HG03045 (cell line): ENCODE measurements around the gene TDRD12.
"Not testable (repeated sequence)": the region's sequence is repeated elsewhere in the genome, so short reads cannot be mapped to it uniquely, and the experiment has no call there.

ENCODE experiments used
- ATAC-seq: cut with Tn5 transposase; IDR thresholded peaks from one replicate; pipeline ENCODE4 v1.9.1; 2021; ENCODE audit warnings: mild to moderate bottlenecking, moderate library complexity; ENCODE audit not compliant: unreplicated experiment

The TDRD12 gene

DNA sequence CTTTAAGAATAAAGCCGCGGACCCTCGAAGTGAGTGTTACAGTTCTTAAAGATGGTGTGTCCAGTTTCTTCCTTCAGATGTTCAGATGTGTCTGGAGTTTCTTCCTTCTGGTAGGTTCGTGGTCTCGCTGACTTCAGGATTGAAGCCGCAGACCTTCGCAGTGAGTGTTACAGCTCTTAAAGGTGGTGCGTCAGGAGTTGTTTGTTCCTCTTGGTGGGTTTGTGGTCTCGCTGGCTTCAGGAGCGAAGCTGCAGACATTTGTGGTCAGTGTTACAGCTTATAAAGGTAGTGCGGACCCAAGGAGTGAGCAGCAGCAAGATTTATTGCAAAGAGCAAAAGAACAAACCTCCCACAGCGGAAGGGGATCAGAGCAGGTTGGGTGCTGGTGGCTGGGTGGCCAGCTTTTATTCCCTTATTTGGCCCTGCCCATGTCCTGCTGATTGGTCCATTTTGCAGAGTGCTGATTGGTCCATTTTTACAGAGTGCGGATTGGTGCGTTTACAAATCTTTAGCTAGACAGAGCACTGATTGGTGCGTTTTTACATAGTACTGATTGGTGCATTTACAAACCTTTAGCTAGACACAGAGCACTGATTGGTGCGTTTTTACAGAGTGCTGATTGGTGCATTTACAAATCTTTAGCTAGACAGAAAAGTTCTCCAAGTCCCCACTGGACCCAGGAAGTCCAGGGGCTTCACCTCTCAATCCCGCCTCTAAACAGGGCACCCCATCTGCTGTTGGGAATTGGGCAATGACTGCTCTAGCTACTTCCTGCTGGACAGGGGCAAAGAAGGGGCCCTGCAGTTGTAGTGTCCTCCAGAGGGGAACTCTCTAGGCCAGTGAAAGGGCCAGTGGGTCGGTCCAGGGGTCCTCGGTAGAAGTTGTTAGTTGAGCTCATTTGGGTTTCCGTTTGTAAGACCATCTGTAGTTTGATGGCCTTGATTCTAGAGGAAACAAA is 26.1 kb upstream of the TDRD12 start:
- not testable (repeated sequence) for ATAC-seq

DNA sequence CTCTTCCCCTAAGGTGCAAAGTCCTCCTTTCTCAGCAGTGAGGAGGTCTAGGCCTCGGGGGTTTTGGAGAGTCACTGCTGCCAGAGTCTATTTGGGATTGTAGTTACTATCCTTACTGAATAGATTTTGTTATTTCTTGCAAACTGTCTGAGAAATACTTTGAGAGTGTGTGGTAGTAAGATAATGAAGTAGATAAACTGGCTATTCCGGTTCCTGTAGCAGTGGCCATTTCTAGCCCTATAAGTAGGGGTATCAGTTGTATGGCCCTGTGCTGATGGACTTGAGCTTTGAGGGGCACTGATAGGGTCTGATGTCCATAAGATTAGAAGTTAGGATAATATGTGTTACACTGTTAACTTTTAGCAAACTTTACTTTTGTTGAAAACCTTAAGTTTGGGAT is 25.3 kb upstream of the TDRD12 start:
- not testable (repeated sequence) for ATAC-seq

DNA sequence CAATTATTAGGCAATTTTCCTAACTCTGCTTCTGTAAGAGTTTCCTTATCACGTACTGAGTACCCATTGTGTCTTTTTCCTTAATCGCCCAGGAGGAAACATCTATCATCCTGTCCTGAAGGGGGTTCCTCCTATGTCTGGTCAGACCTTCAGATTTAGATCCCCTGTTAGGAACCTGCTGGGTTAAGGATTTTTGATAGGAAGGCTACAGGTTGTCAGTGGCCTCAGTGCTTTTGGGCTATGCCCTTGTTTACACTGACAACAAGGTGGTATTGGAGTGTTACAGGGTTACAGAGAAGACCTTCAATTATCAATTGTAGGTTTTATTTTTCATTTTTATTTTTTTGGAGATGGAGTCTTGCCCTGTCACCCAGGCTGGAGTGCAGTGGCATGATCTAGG is 24.7 kb upstream of the TDRD12 start:
- ATAC-seq, result not testable (repeated sequence)

DNA sequence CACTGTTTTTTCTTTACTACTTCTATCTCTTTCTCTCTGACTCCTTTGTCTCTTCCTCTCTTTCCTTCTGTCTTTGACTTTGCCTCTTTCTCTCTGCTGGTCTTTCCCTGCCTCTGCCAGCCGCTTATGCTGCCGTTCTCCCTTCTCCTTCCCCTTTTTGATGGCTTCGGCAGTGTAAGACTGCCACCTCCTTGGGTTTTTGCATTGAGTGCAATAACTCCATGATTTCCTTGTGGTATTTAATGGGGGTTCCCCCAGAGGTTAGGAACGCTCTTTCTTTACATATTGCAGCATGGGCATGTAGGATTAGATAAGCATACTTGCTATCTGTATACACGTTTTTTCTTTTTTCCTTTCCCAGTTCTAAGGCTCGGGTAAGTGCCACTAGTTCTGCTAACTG is 24.1 kb upstream of the TDRD12 start:
- ATAC-seq, result not testable (repeated sequence)

DNA sequence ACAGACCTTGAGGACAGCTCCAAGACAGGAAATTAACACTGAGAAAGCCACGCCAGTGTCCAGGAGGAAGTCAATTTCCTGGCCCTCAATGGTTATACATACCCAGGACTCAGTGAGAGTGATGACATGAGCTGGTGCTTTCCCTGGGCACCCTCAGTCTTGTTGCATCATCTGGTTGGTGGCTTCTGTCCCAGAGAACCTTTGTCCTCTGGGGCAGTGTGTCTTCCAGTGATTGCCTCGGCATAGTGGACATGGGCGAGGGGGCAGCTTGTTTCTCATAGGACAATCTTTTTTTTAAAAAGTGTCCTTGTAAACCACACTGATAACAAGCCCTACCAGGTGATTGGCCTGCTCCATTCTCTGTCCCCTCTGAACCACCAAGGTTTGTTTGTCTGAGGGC is 22.8 kb upstream of the TDRD12 start:
- ATAC-seq, result not testable (repeated sequence)

DNA sequence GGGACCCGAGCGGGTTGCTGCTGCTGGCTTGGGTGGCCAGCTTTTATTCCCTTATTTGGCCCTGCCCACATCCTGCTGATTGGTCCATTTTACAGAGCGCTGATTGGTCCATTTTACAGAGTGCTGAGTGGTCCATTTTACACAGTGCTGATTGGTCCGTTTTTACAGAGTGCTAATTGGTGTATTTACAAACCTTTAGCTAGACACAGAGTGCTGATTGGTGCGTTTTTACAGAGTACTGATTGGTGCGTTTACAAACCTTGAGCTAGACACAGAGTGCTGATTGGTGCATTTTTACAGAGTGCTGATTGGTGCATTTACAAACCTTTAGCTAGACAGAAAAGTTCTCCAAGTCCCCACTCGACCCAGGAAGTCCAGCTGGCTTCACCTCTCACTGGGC is 19.4 kb upstream of the TDRD12 start:
- ATAC-seq, result not testable (repeated sequence)

DNA sequence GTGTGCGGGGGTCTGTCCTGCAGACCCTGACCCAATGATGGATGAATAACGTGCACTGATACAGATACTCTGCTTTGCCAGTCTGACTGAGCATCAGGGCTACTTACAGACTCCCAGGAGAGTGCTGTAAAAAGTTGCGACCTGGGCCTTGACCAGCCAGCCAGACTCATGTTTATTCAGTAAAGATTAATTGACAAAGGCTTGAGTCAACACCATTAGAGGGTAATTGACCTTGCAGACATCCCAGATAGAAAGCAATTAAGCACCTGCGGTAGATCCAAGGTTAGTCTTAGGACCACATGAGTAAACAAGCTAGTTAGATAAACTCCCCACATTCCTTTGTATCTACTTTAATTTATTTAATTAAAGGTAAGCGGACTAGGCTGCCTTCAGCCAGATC is 17.6 kb upstream of the TDRD12 start:
- no peak for ATAC-seq

DNA sequence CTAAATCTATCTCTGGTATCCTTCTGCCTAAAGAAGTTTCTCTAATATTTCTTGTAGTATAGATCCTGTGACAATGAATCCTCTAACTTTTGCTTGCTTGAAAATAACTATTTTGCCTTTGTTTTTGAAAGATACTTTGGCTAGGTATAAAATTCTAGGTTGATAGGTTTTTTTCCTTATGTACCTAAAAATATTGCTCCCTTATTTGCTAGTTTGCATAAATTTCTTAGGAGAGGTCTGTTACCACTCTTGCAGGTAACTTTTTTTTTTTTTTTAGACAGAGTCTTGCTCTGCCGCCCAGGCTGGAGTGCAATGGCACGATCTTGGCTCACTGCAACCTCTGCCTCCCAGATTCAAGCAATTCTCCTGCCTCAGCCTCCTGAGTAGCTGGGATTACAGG is 15.6 kb upstream of the TDRD12 start:
- not testable (repeated sequence) for ATAC-seq

DNA sequence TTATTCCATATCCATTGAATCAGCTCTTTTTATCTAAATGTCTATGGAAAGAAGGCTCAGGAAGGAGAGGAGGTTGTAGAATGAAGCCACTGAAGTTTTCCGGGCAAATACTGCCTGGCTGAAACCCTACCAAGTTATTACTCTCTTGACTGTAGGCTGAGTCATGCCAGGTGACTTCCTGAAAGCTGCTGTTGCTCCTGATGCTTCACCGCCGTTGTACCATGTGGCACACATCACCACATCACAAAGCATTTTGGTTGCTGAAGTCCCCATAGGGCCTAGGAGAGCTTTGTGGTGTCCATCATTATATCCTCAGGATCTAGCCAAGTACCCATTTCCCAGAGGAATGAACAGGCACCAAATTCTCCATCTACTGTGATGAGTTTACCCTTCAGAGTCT is 11.1 kb upstream of the TDRD12 start:
- ATAC-seq, result no peak

DNA sequence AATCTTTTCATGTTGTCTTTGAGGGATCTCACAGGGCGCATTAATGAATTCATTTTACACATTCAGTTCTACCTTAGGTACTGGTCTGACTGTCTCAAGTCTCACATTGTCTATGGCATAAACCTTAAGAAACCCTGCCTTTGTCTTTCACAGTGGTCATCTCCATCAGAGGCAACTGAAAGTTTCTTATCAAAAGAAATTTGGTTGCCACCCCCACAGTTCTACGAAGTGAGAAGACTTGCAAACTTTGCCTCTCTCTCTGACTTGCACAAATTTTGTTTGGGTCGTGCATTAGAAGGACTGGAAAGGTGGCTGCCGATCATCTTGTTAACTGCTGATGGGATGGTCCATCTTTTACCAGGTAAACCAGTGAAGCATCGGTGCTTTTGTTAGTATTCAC is 10.5 kb upstream of the TDRD12 start:
- no peak for ATAC-seq

DNA sequence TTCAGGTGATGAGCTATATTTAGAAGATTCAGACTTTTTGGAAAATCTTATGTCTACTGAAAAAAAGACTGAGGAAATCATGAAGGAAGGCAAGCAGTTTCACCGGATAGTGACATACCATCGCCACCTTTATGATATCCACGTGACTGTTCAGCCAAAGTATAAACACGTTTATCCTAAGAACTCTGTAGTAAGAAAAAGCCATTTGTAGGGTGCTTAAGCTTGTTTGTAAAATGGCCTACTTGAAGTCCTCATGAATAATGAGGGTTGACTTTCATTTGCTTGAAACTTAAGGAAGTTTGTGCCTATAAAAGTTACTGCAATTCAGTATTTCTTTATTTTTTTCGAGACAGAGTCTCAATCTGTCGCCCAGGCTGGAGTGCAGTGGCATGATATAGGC is 7.8 kb upstream of the TDRD12 start:
- no peak for ATAC-seq

DNA sequence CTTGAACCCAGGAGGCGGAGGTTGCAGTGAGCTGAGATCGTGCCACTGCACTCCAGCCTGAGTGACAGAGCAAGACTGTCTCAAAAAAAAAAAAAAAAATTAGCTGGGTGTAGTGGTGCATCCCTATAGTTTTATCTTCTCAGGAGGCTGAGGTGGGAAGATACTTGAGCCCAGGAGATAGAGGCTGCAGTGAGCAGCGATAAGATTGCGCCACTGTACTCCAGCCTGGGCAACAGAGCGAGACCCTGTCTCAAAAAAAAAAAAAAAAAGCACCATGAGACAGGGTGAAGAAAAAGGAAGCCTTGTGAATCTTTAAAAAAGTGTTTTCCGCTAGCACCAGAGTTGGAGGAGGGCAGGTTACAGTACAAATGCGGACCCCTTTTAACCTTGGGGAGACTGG is 3.4 kb upstream of the TDRD12 start:
- not testable (repeated sequence) for ATAC-seq

DNA sequence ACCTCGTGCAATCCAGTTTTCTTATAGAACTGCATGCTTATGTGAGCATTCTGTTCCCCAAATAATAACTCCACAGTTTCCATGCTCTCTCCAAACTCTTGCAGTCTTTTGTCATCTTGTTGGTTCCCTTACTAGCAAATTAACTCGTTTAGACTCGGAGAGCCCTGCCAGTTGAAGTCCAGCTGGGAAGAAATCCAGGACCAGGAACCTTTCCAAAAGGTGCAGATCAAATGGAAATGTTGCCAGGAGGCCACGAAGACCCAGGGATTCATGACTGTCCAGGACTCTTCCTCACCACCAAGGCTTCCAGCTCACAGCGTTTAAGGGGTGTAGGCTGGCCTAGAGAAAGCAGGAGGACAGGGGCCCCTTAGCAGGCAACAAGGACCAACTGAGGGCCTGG is 2.1 kb upstream of the TDRD12 start:
- ATAC-seq, result no peak

DNA sequence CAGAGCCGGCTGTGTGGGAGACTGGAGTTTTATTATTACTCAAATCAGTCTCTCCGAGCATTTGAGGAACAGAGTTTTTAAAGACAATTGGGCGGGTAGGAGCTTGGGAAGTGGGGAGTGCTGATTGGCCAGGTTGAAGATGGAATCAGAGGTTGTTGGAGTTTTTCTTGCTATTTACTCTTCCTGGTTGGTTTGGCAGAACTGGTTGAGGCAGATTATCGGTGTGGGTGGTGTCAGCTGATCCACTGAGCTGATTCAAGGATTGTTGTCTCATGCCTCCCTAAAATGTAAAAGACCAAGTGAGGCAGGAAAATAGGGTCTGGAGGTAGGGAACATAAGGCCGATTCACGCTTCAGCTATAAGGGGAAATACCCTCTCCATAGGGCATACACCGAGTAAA is 1.3 kb upstream of the TDRD12 start:
- ATAC-seq, result no peak

DNA sequence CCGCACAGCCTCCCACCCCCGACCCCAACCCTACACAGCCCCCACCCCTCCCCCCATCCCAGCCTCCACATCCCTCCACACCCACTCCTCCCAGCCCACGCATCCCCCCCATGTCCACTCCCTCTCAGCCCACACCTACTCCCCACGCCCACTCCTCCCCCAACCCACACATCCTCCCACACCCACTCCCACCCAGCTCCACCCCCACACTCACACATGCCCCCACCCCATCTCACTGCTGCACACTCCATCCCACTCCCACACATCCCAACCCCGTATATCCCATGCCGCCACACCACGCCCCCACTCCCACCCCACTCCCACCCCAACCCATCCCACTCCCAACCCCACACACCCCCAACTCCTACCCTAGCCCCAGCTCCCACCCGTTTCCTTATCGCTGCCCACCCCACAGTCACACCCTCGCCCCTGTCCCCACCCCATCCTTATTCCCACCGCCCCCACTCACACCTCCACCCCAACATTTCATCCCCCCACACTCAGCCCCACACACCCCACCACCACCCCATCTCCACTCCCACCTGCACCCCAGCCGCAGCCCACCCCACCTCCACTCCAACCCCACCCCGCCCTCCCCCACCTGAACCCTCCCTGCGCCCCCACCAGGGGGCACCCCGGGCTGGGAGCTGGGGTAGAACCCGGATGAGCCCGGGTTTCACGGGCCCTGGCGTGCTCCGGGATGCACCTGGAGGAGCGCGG is 809 bp downstream of the TDRD12 start:
- no peak for ATAC-seq

DNA sequence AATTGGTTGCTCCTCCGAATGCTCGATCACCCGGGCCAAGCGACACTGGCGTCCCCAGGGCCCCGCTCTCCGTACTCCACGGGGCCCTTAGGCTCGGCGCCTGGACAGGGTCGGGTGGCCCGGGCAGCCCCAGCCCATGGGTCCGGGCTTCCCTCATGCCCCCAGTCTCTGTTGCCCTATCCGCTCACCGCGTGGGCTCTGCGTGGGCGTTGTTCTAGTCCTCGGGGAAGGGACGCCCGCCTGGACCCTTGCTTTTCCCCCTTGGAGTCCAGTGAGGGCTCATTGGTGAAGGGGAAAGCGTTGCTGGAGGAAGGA is 1.3 kb downstream of the TDRD12 start:
- no peak for ATAC-seq

DNA sequence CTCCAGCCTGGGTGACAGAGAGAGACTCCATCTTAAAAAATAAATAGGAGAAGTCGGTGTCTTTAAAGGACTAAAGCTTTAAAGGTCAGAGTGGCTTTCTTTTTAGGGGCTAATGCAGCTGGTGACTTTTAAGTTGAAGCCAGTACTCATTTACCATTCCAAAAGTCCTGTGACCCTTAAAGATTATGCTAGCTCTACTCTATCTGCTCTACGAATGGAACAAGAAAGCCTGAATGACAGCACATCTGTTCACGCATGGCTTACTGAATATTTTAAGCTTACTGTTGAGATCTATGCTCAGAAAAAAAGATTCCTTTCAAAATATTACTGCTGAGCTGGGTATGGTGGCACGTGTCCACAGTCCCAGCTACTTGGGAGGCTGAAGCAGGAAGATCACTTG is 16.4 kb downstream of the TDRD12 start:
- ATAC-seq, result no peak

DNA sequence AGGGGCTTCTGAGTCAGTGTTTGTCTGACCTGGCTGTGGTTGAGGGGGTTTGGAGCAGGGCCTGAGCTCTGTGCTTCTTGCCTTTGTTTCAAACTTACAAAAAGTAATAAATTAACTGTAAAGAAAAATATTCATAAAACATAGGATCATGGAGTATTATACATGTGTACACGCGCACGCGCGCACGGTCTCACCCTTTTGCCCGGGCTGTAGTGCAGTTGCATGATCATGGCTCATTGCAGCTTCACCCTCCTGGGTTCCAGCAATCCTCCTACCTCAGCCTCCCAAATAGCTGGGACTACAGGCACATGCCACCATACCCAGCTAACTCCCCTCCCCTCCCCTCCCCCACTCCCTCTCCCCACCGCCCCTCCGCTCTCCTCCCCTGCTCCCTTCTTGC is 23.5 kb downstream of the TDRD12 start:
- no peak for ATAC-seq

DNA sequence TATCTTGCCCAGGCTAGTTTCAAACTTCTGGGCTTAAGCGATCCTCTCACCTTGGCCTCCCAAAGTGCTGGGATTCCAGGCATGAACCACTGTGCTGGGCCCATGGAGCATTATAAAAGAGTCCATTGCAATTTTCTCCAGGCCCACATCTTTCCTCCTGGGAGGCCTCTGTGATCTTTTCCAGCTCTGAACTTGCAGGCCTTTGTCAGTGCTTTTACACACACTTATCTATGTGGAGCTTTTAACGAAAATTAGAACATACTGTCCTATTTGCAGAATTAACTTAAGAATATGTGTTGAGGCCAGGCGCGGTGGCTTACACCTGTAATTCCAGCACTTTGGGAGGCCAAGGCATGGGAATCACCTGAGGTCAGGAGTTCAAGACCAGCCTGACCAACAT is 23.9 kb downstream of the TDRD12 start:
- no peak for ATAC-seq

DNA sequence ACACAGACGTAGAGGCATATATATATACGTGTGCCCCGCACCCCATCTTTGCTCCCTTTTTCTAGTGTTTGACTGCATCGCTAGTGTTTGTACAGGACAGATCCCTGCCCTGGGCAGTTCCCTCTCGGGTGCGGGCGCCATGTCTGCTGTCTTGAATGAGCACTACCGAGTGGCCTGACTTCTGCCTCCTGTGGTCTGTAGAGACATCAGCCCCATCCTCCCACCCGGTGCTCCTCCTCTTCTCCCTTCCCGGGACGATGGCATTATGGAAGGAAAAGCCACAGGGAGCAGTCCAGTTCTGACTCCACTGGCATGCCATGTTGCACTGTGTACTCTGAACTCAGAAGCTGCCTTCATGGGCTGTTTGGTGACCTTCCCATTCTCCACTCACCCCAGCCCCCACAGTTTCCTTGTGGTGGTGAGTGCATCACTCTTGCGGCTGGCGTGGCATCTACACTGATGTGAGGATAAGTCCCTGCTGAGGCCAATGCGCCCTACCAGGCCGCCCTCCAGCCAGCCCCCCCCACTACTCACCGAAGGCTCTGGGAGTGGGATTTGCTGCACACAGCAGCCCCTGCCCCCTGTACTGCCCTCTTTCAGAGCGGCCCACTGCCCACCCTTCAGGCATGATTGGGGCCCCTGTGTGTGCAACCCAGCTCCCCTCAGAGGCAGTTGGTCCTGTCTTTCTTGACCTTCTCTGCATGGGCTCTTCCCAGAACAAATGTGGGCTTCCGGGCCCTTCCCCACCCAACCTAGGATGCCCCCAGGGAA is 25.2 kb downstream of the TDRD12 start:
- ATAC-seq, result no peak

DNA sequence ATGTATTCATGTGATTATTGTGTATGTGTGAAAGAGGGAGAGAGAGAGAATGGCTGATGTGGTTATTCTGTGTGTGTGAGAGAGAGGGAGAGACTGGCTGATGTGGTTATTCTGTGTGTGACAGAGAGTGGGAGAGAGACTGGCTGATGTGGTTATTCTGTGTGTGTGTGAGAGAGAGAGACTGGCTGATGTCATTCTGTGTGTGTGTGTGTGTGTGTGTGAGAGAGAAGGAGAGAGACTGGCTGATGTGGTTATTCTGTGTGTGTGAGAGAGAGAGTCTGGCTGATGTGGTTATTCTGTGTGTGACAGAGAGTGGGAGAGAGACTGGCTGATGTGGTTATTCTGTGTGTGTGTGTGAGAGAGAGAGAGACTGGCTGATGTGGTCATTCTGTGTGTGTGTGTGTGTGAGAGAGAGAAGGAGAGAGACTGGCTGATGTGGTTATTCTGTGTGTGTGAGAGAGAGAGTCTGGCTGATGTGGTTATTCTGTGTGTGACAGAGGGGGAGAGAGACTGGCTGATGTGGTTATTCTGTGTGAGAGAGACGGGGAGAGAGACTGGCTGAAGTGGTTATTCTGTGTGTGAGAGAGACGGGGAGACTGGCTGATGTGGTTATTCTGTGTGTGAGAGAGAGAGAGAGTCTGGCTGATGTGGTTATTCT is 26.2 kb downstream of the TDRD12 start:
- not testable (repeated sequence) for ATAC-seq
